ENCODE measurements around the gene DCTD. TPM values are rescaled to one million over a fixed set of nuclear protein-coding genes. Genes with fewer than 3 reads are reported as not detected.

The DCTD gene
- total and polyA plus RNA-seq, 10 of the 15 experiments (the other 5 are each of a cell fraction or from before 2014, with no cell fraction given), result 37.8 to 137 (median 92.1) TPM

GRCh38 chr4:182842759-182843390 is 74.3 kb downstream of the DCTD start:
- TF ChIP-seq SMARCA5 (IDR thresholded peaks at IDR 0.05) (no peak), CUX1 (IDR thresholded peaks at IDR 0.05; ENCODE audit: insufficient replicate concordance, low read depth, low read length) (no peak), WRNIP1 (IDR thresholded peaks at IDR 0.05; ENCODE audit: borderline replicate concordance, low read depth, low read length) (no peak), SMAD1 (IDR thresholded peaks at IDR 0.05; ENCODE audit: low read depth, partially characterized antibody) (no peak), ATF2 (IDR thresholded peaks at IDR 0.05; ENCODE audit: low read length) (no peak), RELA (IDR thresholded peaks at IDR 0.05; ENCODE audit: borderline replicate concordance, partially characterized antibody) (no peak), SUPT20H (IDR thresholded peaks at IDR 0.05; ENCODE audit: borderline replicate concordance, control insufficient read depth, low read depth, low read length) (no peak), PKNOX1 (IDR thresholded peaks at IDR 0.05) (no peak), POU2F2 (IDR thresholded peaks at IDR 0.05; ENCODE audit: borderline replicate concordance, low read depth, low read length) (no peak), ZNF217 (IDR thresholded peaks at IDR 0.05) (no peak), PAX5 (IDR thresholded peaks at IDR 0.05; ENCODE audit: borderline replicate concordance, low read depth, low read length) (no peak), CREM (IDR thresholded peaks at IDR 0.05; ENCODE audit: low read depth) (no peak)
- 37% methylated on average over 17 of the region's 17 CpGs for WGBS (ENCODE audit: insufficient coverage, insufficient replicate concordance, low lambda C conversion rate, missing lambda C conversion rate)

More at GRCh38 chr4:182842759-182843390, 74.3 kb downstream of the DCTD start:
- ChIA-PET POLR2A (no interaction called here), SMC1A (ENCODE audit: uncharacterized antibody, unreplicated experiment) (interaction anchor here (1.6 kb wide), 1 partner anchor 22 kb away, joined by 3 read pairs; no protein-coding TSS in a partner anchor), CTCF (interaction anchor here (1.3 kb wide), 1 partner anchor 26 kb away, joined by 5 read pairs; no protein-coding TSS in a partner anchor), RAD21 (ENCODE audit: unreplicated experiment) (no interaction called here)
- no peak overlapping the region for H3K9ac ChIP-seq (ENCODE audit: control insufficient read depth, insufficient read depth, low read length)
- in situ Hi-C loops (cut with MboI) (no loop called here), intact Hi-C loops (cut with micrococcal nuclease; ENCODE audit: unreplicated experiment) (no loop called here)
- no peaks in the 10 kb centered on the region for H3K4me1 ChIP-seq (ENCODE audit: control insufficient read depth, insufficient read depth, low read length)
- no peak for ATAC-seq
- no TSS peak for BruUV-seq (replicated peaks)
- H3K4me3 ChIP-seq, result no peak overlapping the region
- DNase-seq (ENCODE audit: low read depth, low spot score), result no peak
- no peaks in the 10 kb centered on the region for H4K20me1 ChIP-seq (ENCODE audit: control insufficient read depth, insufficient read depth)
- no peak for FAIRE-seq
- no peak overlapping the region for H2AFZ ChIP-seq (ENCODE audit: control insufficient read depth, low read depth, low read length)
- no peaks in the 10 kb centered on the region for H3K79me2 ChIP-seq (ENCODE audit: control insufficient read depth, insufficient read depth, low read length)
- no peaks in the 10 kb centered on the region for H3K36me3 ChIP-seq (ENCODE audit: control insufficient read depth in 2 of 2, insufficient read depth in 2 of 2, low read length in 1 of 2)
- no peak overlapping the region for H3K27ac ChIP-seq (ENCODE audit: control insufficient read depth, insufficient read depth)
- peaks cover 0 to 3% of the 10 kb centered on the region in 2 experiments; a peak in 1 of 4 replicates for H3K27me3 ChIP-seq (replicated peaks in 1 of 2; ENCODE audit: control insufficient read depth in 2 of 2, insufficient read depth in 2 of 2, low read length in 1 of 2)
- H3K4me2 ChIP-seq (ENCODE audit: control insufficient read depth, insufficient read depth), result no peak overlapping the region
- H3K9me3 ChIP-seq (replicated peaks; ENCODE audit: control insufficient read depth, insufficient read depth, low read length), result no peaks in the 10 kb centered on the region
